Mesothelial cell of epicardium (in vitro differentiated cells): Measurements from ENCODE around the gene TSPAN18. TPM values are rescaled to one million over a fixed set of nuclear protein-coding genes. Genes with fewer than 3 reads are reported as not detected.

Source experiments
- DNase-seq, 2 experiments: peaks; one replicate each; pipeline ENCODE4 v3.0.0; 2021; ENCODE audit warnings: low spot score in 2 of 2; ENCODE audit not compliant: unreplicated experiment in 2 of 2
- H3K27ac Mint-ChIP-seq: 2 replicates; pipeline ENCODE4 v1.8.0; 2021; ENCODE audit warnings: mixed read lengths
- H3K27me3 Mint-ChIP-seq: 2 replicates; pipeline ENCODE4 v1.8.0; 2021; ENCODE audit warnings: low read depth, mixed read lengths
- H3K36me3 Mint-ChIP-seq: 2 replicates; pipeline ENCODE4 v1.8.0; 2021; ENCODE audit warnings: mixed read lengths
- H3K4me1 Mint-ChIP-seq: 2 replicates; pipeline ENCODE4 v1.8.0; 2021; ENCODE audit warnings: mixed read lengths
- H3K4me3 Mint-ChIP-seq: 2 replicates; pipeline ENCODE4 v1.8.0; 2021; ENCODE audit warnings: mild to moderate bottlenecking, moderate library complexity, mixed read lengths
- H3K9me3 Mint-ChIP-seq: 2 replicates; pipeline ENCODE4 v1.8.0; 2021; ENCODE audit warnings: mixed read lengths
- total RNA-seq: library from RNA; stranded (reverse); gene quantifications from 3 replicates; pipeline ENCODE4 v1.2.1, GENCODE V29; 2021
- TF ChIP-seq, protein P1 (sequence below): fragments of 200-600 bp; sonication (generic); IDR thresholded peaks from one replicate; pipeline ENCODE4 v1.5.0; 2021; ENCODE audit warnings: antibody characterized with exemption; ENCODE audit not compliant: unreplicated experiment

Gene TSPAN18
- total RNA-seq, 1 donor from 2014 or later, result 47.4 TPM

DNA sequence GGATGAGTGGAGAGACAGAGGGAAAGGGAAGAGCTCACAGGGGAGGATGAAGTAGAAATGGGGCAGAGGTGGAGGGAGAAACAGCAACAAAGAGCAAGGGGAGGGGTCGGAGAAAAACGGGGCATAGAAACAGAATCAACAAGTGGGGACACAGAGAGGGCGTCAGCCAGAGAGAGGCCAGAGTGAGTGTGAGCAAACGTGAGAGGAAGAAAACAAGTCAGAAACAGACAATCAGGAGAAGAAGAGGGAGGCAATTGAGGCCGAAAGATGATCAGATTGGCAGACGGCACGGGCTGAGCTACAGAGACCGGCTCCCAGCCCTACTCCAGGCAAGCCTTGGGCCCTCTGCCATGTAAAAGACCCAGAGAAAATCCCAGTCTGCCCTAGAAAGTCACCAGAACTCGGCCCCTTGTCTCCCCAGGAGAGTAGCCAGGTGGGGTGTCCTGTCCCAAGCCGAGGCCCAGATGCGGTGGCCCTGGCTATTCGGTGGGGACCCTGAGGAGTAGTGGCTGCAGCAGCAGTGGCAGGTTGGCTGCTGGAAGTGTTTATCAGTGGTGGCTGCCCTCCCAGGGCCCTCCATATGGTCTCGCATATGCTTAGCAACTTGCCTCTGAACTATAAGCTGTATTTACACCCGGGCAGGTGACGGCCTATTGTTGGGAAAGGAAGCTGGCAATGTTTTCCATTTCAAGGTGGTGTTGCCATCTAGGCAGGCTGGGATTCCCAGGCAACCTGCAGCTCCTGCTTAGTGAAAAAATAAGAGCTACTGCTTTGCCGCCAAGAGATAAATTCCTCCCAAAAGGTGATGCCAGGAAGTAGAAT, 14.8 kb upstream of the TSPAN18 start:
- Mint-ChIP-seq H3K27me3 (no peaks in the 10 kb centered on the region), H3K9me3 (no peaks in the 10 kb centered on the region), H3K27ac (peak overlapping the region; percentile 72), H3K4me3 (no peak overlapping the region), H3K36me3 (no peaks in the 10 kb centered on the region), H3K4me1 (peaks cover 27% of the 10 kb centered on the region)
- TF ChIP-seq, protein P1, sequence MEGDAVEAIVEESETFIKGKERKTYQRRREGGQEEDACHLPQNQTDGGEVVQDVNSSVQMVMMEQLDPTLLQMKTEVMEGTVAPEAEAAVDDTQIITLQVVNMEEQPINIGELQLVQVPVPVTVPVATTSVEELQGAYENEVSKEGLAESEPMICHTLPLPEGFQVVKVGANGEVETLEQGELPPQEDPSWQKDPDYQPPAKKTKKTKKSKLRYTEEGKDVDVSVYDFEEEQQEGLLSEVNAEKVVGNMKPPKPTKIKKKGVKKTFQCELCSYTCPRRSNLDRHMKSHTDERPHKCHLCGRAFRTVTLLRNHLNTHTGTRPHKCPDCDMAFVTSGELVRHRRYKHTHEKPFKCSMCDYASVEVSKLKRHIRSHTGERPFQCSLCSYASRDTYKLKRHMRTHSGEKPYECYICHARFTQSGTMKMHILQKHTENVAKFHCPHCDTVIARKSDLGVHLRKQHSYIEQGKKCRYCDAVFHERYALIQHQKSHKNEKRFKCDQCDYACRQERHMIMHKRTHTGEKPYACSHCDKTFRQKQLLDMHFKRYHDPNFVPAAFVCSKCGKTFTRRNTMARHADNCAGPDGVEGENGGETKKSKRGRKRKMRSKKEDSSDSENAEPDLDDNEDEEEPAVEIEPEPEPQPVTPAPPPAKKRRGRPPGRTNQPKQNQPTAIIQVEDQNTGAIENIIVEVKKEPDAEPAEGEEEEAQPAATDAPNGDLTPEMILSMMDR, result no peak
- DNase-seq, result no peak

GRCh38 chr11:44713022-44713421, 13.7 kb upstream of the TSPAN18 start:
- no peak overlapping the region for H3K27ac Mint-ChIP-seq
- no peaks in the 10 kb centered on the region for H3K36me3 Mint-ChIP-seq
- no peak for DNase-seq
- H3K4me3 Mint-ChIP-seq, result no peak overlapping the region
- TF ChIP-seq, protein P1, result no peak
- peaks cover 27% of the 10 kb centered on the region for H3K4me1 Mint-ChIP-seq
- no peaks in the 10 kb centered on the region for H3K9me3 Mint-ChIP-seq
- H3K27me3 Mint-ChIP-seq, result no peaks in the 10 kb centered on the region

DNA sequence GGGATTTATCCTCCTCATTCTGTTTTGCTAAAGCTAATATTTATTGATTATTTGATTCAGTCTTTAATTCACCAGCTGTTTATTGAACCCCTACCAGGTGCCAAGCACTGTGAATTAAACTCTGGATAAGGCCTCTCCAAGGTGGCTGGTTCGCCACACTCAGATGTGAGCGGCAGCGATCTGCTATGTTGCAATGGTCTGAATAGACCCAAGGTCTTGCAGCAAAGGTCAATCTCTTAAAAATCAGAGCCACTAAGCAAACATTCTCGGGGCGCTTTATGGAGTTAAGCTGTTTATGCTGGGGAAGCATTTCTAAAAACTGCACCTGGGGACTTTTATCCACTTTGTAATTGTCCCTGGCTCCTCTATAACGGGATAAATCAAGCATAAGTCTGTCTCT, 10.5 kb upstream of the TSPAN18 start:
- Mint-ChIP-seq H3K27me3 (no peaks in the 10 kb centered on the region), H3K4me3 (no peak overlapping the region), H3K4me1 (peaks cover 13% of the 10 kb centered on the region), H3K9me3 (no peaks in the 10 kb centered on the region), H3K36me3 (no peaks in the 10 kb centered on the region), H3K27ac (no peak overlapping the region)
- no peak for DNase-seq
- TF ChIP-seq, protein P1, result no peak

DNA sequence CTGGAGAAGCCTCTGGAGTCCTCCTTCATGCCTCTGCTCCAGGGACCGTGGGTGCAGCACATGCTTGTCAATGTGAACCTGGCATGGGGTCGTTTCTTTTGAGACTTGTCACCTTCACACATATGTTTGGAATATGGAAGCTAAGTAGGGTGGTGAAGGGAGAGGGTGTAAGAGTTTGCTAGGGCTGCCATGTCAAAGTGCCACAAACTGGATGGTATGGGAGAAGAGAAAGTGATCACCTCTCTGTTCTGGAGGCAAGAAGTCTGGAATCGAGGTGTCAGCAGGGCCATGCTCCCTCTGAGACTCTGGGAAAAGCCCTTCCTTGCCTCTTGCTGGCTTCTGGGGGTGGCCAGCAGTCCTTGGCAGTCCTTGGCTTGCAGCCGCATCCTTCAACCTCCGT, 8.7 kb upstream of the TSPAN18 start:
- H3K36me3 Mint-ChIP-seq, result no peaks in the 10 kb centered on the region
- no peaks in the 10 kb centered on the region for H3K27me3 Mint-ChIP-seq
- no peak for DNase-seq
- peaks cover 6% of the 10 kb centered on the region for H3K4me1 Mint-ChIP-seq
- H3K27ac Mint-ChIP-seq, result no peak overlapping the region
- H3K4me3 Mint-ChIP-seq, result no peak overlapping the region
- H3K9me3 Mint-ChIP-seq, result no peaks in the 10 kb centered on the region
- TF ChIP-seq, protein P1, result no peak

DNA sequence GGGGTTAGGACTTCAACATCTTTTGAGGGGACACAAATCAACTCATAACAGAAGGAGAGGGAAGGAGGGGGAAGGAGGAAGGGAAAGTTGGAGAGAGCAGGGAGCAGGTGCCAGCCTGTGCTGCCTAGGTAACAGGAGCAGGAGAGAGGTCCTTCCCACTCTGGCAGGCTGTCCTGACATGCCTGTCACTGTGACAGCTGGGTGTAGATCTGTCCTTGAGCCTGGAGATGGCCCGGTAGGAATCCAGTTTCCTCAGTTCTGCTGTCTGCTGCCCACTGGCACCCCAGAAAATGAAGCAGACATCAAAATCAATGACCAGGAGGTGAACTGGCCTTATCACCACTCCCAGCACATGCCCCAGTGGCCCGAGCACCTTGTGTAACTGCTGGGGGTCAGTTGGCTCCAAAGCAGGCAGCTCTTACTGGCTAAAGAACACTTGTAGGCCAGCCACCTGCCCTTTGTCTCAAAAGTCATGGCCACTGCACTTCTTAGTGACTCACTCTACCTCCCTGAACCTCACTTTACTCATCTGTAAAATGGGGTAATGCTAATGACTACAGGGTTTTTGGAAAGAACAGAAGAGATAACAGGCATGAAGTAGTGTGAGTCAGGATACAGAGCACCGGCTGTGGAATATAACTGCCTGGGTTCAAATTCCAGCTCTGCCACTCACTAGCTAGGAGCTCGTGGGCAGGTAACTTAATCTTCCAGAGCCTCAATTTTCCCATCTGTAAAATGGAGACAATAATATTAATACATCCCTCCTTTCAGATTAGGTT, 8.0 kb upstream of the TSPAN18 start:
- H3K36me3 Mint-ChIP-seq, result no peaks in the 10 kb centered on the region
- H3K4me1 Mint-ChIP-seq, result peaks cover 5% of the 10 kb centered on the region
- H3K27ac Mint-ChIP-seq, result no peak overlapping the region
- no peak overlapping the region for H3K4me3 Mint-ChIP-seq
- H3K9me3 Mint-ChIP-seq, result no peaks in the 10 kb centered on the region
- H3K27me3 Mint-ChIP-seq, result no peaks in the 10 kb centered on the region
- no peak for DNase-seq
- TF ChIP-seq, protein P1, result no peak
